Stimulated activated CD4-positive, alpha-beta T cell treated with anti-CD3 and anti-CD28 coated beads, Interleukin-15, amount 100 ng/mL, for 48 hours (primary cell): ENCODE results near the gene GRIPAP1.

ENCODE experiments used
- DNase-seq, 2 donors: peaks; one replicate each; pipeline ENCODE4 v3.0.0-alpha.2; 2020; ENCODE audit warnings: low read depth in 2 of 2

The GRIPAP1 gene

DNA sequence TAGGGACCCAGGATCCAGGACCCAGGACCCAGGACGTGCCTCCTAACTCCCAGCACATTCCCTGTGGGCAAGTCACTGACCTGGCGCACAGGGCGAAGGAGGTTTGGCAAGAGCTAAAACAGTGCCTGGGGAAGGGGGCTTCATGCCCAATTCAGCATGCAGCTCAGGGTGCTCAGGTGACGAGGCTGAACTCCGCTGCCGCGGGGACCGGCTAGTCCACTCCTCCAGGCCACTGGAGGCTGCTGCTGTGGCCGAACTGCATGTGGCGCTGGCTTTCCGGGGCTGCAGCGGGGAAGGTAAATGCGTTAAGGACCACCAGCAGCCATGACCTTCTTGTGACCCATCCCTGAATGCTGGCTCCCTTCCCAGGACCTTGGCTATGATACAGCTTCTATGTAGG lies 78.3 kb downstream of the GRIPAP1 start:
- no peak for DNase-seq
